HCT116 (cell line): Measurements from ENCODE around the gene ZNRF3. TPM values are rescaled to one million over a fixed set of nuclear protein-coding genes. Genes with fewer than 3 reads are reported as not detected.
"Not testable (repeated sequence)": the region's sequence is repeated elsewhere in the genome, so short reads cannot be mapped to it uniquely, and the experiment has no call there.

ENCODE experiments used
- ATAC-seq: fragments of 200-7000 bp; cut with Tn5 transposase; 2 replicates; pipeline ENCODE4 v1.9.1; 2020; ENCODE audit warnings: mild to moderate bottlenecking, moderate library complexity
- BruUV-seq: library from RNA; stranded (reverse); fragments of 400-500 nt; replicated peaks from 2 replicates; lab custom pipeline; 2021; lab: Mats Ljungman, UMichigan
- CTCF ChIA-PET: fragments of 300-600 bp; sonication (Branson Sonifier 250); formaldehyde crosslinking; loops from one replicate; lab custom pipeline; 2021; ENCODE audit warnings: antibody characterized with exemption; lab: Charles Lee
- POLR2A ChIA-PET: fragments of 300-600, 350-600 bp; sonication (Branson Sonifier 250); formaldehyde crosslinking; loops from one replicate; lab custom pipeline; 2021; ENCODE audit warnings: antibody characterized with exemption; lab: Charles Lee
- RAD21 ChIA-PET, 2 experiments: fragments of 300-600 bp; sonication (Branson Sonifier 250); formaldehyde crosslinking; loops; one replicate each; lab custom pipeline; 2023; ENCODE audit warnings: low total read pairs in 2 of 2; ENCODE audit not compliant: uncharacterized antibody in 2 of 2, unreplicated experiment in 2 of 2, low non-redundant PET in 1 of 2; lab: Charles Lee
- DNase-seq: peaks from one replicate; pipeline ENCODE4 v3.0.0-alpha.2; 2010; ENCODE audit warnings: low read depth, low spot score
- H2AFZ ChIP-seq: fragments of 200-600 bp; shearing (Covaris generic), sonication (generic); 2 replicates; pipeline ENCODE4 v1.6.1; 2017; ENCODE audit warnings: low read depth, mixed run types, mixed read lengths, antibody characterized with exemption, low read length; ENCODE audit not compliant: poor library complexity, severe bottlenecking
- H3K27ac ChIP-seq: 2 replicates; pipeline ENCODE4 v1.5.1; 2012; ENCODE audit warnings: low read depth, low read length
- H3K27me3 ChIP-seq: fragments of 200-600 bp; sonication (generic); 2 replicates; pipeline ENCODE4 v1.6.1; 2016; ENCODE audit warnings: mixed run types, low read length, mixed read lengths; ENCODE audit not compliant: insufficient read depth
- H3K36me3 ChIP-seq, 2 experiments: fragments of 200-500 bp in 1 of 2; fragments of 200-600 bp in 1 of 2; sonication (Bioruptor generic) in 1 of 2; sonication (generic) in 1 of 2; 2 replicates each; pipeline versions ENCODE4 v1.5.1 to v1.6.1; 2014 to 2016; ENCODE audit warnings: low read length in 2 of 2, inconsistent platforms in 1 of 2, mixed read lengths in 1 of 2, mixed run types in 1 of 2; ENCODE audit not compliant: insufficient read depth in 2 of 2, control insufficient read depth in 1 of 2
- H3K4me1 ChIP-seq, 2 experiments: fragments of 200-600 bp in 1 of 2; sonication (generic) in 1 of 2; 2 replicates each; pipeline versions ENCODE4 v1.5.1 to v1.6.1; 2012 to 2017; ENCODE audit warnings: low read length in 2 of 2, inconsistent platforms in 1 of 2, mild to moderate bottlenecking in 1 of 2, mixed read lengths in 1 of 2, mixed run types in 1 of 2, moderate library complexity in 1 of 2; ENCODE audit not compliant: insufficient read depth in 2 of 2, control insufficient read depth in 1 of 2
- H3K4me2 ChIP-seq: fragments of 200-600 bp; sonication (generic); 2 replicates; pipeline ENCODE4 v1.6.1; 2017; ENCODE audit warnings: mixed run types, low read length, mixed read lengths
- H3K4me3 ChIP-seq, 2 experiments: fragments of 200-600 bp in 1 of 2; sonication (generic) in 1 of 2; replicated peaks in 1 of 2; 2 replicates each; pipeline ENCODE4 v1.5.1; 2011 to 2016; ENCODE audit warnings: low read length in 2 of 2, control low read depth in 1 of 2, low read depth in 1 of 2, mild to moderate bottlenecking in 1 of 2, mixed read lengths in 1 of 2, mixed run types in 1 of 2
- H3K79me2 ChIP-seq: fragments of 200-600 bp; sonication (generic); 2 replicates; pipeline ENCODE4 v1.6.1; 2017; ENCODE audit warnings: mild to moderate bottlenecking, mixed run types, low read length, moderate library complexity, mixed read lengths; ENCODE audit not compliant: insufficient read depth
- H3K9ac ChIP-seq: fragments of 200-600 bp; sonication (generic); 2 replicates; pipeline ENCODE4 v1.6.1; 2016; ENCODE audit warnings: low read length, mixed read lengths
- H3K9me2 ChIP-seq: fragments of 200-600 bp; sonication (generic), shearing (Covaris generic); 2 replicates; pipeline ENCODE4 v1.6.1; 2017; ENCODE audit warnings: mixed run types, mild to moderate bottlenecking, moderate library complexity; ENCODE audit not compliant: insufficient read depth
- H3K9me3 ChIP-seq, 2 experiments: fragments of 200-500 bp in 1 of 2; fragments of 200-600 bp in 1 of 2; sonication (Bioruptor generic) in 1 of 2; sonication (generic) in 1 of 2; 2 replicates each; pipeline ENCODE4 v1.6.1; 2014 to 2017; ENCODE audit warnings: low read length in 2 of 2, mixed read lengths in 2 of 2, inconsistent platforms in 1 of 2, low read depth in 1 of 2, mild to moderate bottlenecking in 1 of 2, mixed run types in 1 of 2, moderate library complexity in 1 of 2; ENCODE audit not compliant: control insufficient read depth in 1 of 2, insufficient read depth in 1 of 2
- H4K20me1 ChIP-seq: fragments of 200-600 bp; sonication (generic), shearing (Covaris generic); 2 replicates; pipeline ENCODE4 v1.6.1; 2017; ENCODE audit warnings: mixed run types, mild to moderate bottlenecking, moderate library complexity; ENCODE audit not compliant: insufficient read depth
- intact Hi-C: fragments of 100-400 bp; cut with micrococcal nuclease; formaldehyde crosslinking; loops from 2 replicates; pipeline ENCODE4 v1.10.0; 2022
- total RNA-seq: library from RNA; stranded (reverse); gene quantifications from one replicate; pipeline ENCODE4 v1.2.1, GENCODE V29; 2021; ENCODE audit not compliant: unreplicated experiment
- TF ChIP-seq, protein P1 (sequence below): IDR thresholded peaks from 2 replicates; pipeline ENCODE4 v1.6.1; 2011; ENCODE audit warnings: mild to moderate bottlenecking, low read length, moderate library complexity; ENCODE audit not compliant: insufficient replicate concordance; ENCODE audit errors: extremely low read depth

ZNRF3 gene
- total RNA-seq, 1 experiment from 2014 or later: 12.2 TPM

DNA sequence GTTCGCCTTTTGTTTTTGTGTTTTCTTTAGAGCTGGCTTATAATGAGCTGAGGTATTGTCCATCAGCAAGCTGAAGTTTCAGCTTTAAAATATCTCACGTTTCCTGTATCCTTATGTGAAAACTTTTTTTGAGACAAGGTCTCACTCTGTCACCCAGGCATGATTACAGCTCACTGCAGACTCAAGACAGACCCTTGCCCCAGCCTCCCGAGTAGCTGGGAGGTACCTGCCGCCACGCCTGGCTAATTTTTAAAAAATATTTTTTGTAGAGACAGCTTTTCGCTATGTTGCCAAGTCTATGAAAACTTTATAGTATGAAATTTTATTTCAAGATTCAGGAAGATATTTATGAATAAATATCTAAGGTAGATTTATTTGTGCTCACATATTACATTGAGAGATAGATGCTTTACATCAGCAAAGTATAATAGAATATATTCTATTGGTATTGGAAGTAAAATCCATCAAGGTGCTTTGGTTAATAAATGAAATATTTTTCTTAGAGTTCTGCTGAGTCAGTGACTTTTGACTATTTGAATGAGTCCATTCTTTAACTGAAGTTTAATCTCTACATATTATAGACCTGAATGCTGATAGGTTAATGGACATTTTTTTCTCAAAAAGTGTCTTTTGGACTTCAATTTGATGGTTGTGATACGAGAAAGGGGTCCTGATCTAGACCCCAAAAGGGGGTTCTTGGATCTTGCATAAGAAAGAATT lies 199.6 kb downstream of the ZNRF3 start:
- Histone ChIP-seq H3K4me2 (no peak overlapping the region), H3K9ac (no peak overlapping the region), H3K27ac (no peak overlapping the region), H3K36me3 (no peaks in the 10 kb centered on the region), H4K20me1 (no peaks in the 10 kb centered on the region), H3K9me3 (no peaks in the 10 kb centered on the region), H3K4me3 (no peak overlapping the region), H3K9me2 (no peaks in the 10 kb centered on the region), H3K4me1 (peaks cover 4 to 11% of the 10 kb centered on the region in 2 experiments; a peak in 3 of 4 replicates), H2AFZ (no peak overlapping the region), H3K27me3 (no peaks in the 10 kb centered on the region), H3K79me2 (no peaks in the 10 kb centered on the region)
- ATAC-seq (no peak), DNase-seq (no peak)
- BruUV-seq: no TSS peak
- ChIA-PET POLR2A (no interaction called here), CTCF (no interaction called here), RAD21 (no interaction called here)
- intact Hi-C loops: no loop called here
- TF ChIP-seq, protein P1, sequence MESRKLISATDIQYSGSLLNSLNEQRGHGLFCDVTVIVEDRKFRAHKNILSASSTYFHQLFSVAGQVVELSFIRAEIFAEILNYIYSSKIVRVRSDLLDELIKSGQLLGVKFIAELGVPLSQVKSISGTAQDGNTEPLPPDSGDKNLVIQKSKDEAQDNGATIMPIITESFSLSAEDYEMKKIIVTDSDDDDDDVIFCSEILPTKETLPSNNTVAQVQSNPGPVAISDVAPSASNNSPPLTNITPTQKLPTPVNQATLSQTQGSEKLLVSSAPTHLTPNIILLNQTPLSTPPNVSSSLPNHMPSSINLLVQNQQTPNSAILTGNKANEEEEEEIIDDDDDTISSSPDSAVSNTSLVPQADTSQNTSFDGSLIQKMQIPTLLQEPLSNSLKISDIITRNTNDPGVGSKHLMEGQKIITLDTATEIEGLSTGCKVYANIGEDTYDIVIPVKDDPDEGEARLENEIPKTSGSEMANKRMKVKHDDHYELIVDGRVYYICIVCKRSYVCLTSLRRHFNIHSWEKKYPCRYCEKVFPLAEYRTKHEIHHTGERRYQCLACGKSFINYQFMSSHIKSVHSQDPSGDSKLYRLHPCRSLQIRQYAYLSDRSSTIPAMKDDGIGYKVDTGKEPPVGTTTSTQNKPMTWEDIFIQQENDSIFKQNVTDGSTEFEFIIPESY: no peak

DNA sequence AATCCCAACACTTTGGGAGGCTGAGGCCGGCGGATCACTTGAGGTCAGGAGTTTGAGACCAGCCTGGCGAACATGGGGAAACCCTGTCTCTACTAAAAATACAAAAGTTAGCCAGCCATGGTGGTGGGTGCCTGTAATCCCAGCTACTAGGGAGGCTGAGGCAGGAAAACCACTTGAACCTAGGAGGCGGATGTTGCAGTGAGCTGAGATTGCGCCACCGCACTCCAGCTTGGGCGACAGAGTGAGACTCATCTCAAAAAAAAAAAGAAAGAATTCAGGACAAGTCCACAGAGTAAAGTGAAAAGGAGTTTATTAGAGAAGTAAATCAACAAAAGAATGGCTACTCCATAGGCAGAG lies 200.2 kb downstream of the ZNRF3 start:
- H4K20me1 ChIP-seq, intact Hi-C loops, H3K9me2 ChIP-seq, H3K36me3 ChIP-seq, CTCF ChIA-PET, H3K27ac ChIP-seq, DNase-seq, H3K79me2 ChIP-seq, RAD21 ChIA-PET, ATAC-seq, H3K27me3 ChIP-seq, H2AFZ ChIP-seq, H3K9me3 ChIP-seq, H3K4me2 ChIP-seq, H3K4me3 ChIP-seq, H3K9ac ChIP-seq, POLR2A ChIA-PET, BruUV-seq: not testable (repeated sequence)
- peaks cover 4 to 11% of the 10 kb centered on the region in 2 experiments; a peak in 3 of 4 replicates for H3K4me1 ChIP-seq
